Activated B cell treated with CpG ODN at 0.5 μM for 24 hours (primary cell): Measurements from ENCODE around the gene CCT6B. TPM values are rescaled to one million over a fixed set of nuclear protein-coding genes. Genes with fewer than 3 reads are reported as not detected.

ENCODE experiments used
- ATAC-seq: fragments of 200-7000 bp; cut with Tn5 transposase; one replicate; pipeline ENCODE4 v1.10.0; 2021; ENCODE audit warnings: low read depth, mild to moderate bottlenecking, moderate library complexity
- CTCF ChIA-PET: fragments of 350-600 bp; sonication (Branson Sonifier 250); formaldehyde crosslinking; loops from one replicate; lab custom pipeline; 2021; ENCODE audit warnings: antibody characterized with exemption; lab: Charles Lee
- POLR2A ChIA-PET: fragments of 350-600 bp; sonication (Branson Sonifier 250); formaldehyde crosslinking; loops from one replicate; lab custom pipeline; 2021; ENCODE audit warnings: antibody characterized with exemption; lab: Charles Lee
- DNase-seq: peaks from one replicate; pipeline ENCODE4 v3.0.0; 2022
- H3K27ac Mint-ChIP-seq: one replicate; pipeline ENCODE4 v1.8.0; 2020; ENCODE audit warnings: mixed read lengths
- H3K27me3 Mint-ChIP-seq: one replicate; pipeline ENCODE4 v1.8.0; 2021; ENCODE audit warnings: mixed read lengths
- H3K36me3 Mint-ChIP-seq: one replicate; pipeline ENCODE4 v1.8.0; 2021; ENCODE audit warnings: low read depth, mixed read lengths
- H3K4me1 Mint-ChIP-seq: one replicate; pipeline ENCODE4 v1.8.0; 2021; ENCODE audit warnings: mixed read lengths
- H3K4me3 Mint-ChIP-seq: one replicate; pipeline ENCODE4 v1.8.0; 2020; ENCODE audit warnings: mild to moderate bottlenecking, mixed read lengths
- H3K9me3 Mint-ChIP-seq: one replicate; pipeline ENCODE4 v1.8.0; 2020; ENCODE audit warnings: mixed read lengths
- intact Hi-C: fragments of 100-400 bp; cut with micrococcal nuclease; formaldehyde crosslinking; loops from one replicate; pipeline ENCODE4 v1.15.1; 2024
- total RNA-seq: library from RNA; stranded (reverse); gene quantifications from 2 replicates; pipeline ENCODE4 v1.2.3, GENCODE V29; 2022
- TF ChIP-seq, protein P1 (sequence below): fragments of 200-600 bp; IDR thresholded peaks from one replicate; pipeline ENCODE4 v1.8.0; 2022; ENCODE audit warnings: antibody characterized with exemption, mild to moderate bottlenecking

Gene CCT6B
- total RNA-seq, 1 donor from 2014 or later = 2.1 TPM

DNA sequence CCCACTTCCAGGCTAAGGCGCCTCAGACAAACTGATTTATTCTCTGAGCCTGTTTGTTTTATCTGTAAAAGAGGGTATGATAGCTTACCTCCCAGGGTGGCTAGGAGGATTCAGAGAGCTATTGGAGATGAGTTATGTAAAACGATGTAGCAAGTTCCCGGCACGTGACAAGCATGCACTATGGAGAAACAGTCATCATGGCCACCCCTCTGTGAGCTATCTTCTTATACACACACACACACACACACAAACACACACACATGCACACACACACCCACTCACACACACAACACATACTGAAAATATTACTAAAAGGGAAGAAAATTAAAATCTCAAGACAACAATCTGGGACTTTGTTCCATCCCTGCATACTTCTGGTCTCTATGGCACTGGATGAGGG, 66.3 kb downstream of the CCT6B start:
- ChIA-PET CTCF (no interaction called here), POLR2A (no interaction called here)
- Mint-ChIP-seq H3K4me1 (no peaks in the 10 kb centered on the region), H3K27ac (no peak overlapping the region), H3K9me3 (no peaks in the 10 kb centered on the region), H3K4me3 (no peak overlapping the region), H3K27me3 (peaks cover 35% of the 10 kb centered on the region), H3K36me3 (no peaks in the 10 kb centered on the region)
- ATAC-seq (no peak), DNase-seq (no peak)
- intact Hi-C loops = no loop called here
- TF ChIP-seq, protein P1, sequence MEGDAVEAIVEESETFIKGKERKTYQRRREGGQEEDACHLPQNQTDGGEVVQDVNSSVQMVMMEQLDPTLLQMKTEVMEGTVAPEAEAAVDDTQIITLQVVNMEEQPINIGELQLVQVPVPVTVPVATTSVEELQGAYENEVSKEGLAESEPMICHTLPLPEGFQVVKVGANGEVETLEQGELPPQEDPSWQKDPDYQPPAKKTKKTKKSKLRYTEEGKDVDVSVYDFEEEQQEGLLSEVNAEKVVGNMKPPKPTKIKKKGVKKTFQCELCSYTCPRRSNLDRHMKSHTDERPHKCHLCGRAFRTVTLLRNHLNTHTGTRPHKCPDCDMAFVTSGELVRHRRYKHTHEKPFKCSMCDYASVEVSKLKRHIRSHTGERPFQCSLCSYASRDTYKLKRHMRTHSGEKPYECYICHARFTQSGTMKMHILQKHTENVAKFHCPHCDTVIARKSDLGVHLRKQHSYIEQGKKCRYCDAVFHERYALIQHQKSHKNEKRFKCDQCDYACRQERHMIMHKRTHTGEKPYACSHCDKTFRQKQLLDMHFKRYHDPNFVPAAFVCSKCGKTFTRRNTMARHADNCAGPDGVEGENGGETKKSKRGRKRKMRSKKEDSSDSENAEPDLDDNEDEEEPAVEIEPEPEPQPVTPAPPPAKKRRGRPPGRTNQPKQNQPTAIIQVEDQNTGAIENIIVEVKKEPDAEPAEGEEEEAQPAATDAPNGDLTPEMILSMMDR = no peak

DNA sequence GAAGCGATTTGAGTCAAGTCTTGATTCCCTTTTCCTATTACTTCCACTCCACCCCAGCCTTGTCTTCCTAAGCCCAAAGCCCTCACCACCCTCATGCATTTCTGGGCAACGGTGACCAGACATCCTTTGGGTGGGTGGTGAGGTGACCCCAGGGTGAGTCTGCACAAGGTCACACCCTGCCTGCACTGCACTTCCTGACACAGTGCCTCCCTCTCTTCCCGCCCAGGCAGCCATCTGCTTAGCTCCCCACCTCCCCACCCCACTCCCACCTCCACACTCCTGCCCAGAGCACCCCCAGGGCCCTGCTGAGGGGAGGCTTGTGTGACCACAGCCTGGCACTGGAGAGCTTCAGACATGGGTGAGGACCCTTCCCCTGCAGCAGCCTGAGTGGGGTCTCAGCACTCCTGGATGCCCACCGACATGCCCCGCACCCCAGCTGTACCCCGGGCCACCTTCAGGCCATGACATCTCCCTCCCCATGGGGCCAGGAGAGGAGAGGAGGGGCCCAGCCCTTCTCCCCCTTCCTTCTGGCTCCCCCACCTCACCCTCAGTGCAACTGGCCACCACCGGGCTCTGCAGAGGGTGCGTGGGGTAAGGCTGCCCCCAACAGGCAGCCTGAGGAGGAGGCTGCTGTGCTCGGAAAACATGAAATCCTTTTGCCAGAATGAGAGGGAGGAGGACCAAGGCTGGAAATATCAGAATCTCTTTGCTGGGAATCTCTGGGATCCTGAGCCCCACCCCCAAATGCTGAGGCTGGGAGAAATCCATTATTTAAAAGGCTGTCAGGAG, 68.6 kb downstream of the CCT6B start:
- Mint-ChIP-seq H3K27ac (no peak overlapping the region), H3K36me3 (no peaks in the 10 kb centered on the region), H3K4me3 (no peak overlapping the region), H3K4me1 (no peaks in the 10 kb centered on the region), H3K9me3 (no peaks in the 10 kb centered on the region), H3K27me3 (peaks cover 36% of the 10 kb centered on the region)
- ChIA-PET POLR2A (no interaction called here), CTCF (no interaction called here)
- no peak for DNase-seq
- ATAC-seq = no peak
- intact Hi-C loops = no loop called here
- TF ChIP-seq, protein P1 = no peak

DNA sequence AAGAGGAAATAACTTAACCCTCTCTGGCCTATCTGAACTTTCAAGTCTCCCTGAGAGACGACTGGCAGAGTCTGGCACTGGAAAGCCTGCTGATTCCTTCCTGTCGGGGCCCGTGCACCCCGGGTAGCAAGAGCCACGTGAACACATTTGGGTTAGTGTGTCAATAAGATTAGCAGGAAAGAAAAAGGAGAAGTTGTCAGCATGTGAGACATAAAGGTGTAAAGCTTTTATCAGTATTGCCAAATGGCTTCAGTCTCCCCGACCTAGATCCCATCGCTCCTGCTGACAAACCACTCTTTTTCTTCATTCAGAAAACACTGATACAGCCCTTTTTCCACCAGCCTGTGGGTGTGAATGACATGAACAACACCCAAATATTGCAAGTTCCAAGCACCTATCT, 74.4 kb downstream of the CCT6B start:
- H3K9me3 Mint-ChIP-seq = no peaks in the 10 kb centered on the region
- intact Hi-C loops = no loop called here
- no peak for ATAC-seq
- ChIA-PET CTCF (no interaction called here), POLR2A (no interaction called here)
- H3K27me3 Mint-ChIP-seq = peaks cover 50% of the 10 kb centered on the region
- H3K27ac Mint-ChIP-seq = no peak overlapping the region
- H3K4me1 Mint-ChIP-seq = peaks cover 6% of the 10 kb centered on the region
- TF ChIP-seq, protein P1 = no peak
- no peak overlapping the region for H3K4me3 Mint-ChIP-seq
- DNase-seq = no peak
- H3K36me3 Mint-ChIP-seq = no peaks in the 10 kb centered on the region

DNA sequence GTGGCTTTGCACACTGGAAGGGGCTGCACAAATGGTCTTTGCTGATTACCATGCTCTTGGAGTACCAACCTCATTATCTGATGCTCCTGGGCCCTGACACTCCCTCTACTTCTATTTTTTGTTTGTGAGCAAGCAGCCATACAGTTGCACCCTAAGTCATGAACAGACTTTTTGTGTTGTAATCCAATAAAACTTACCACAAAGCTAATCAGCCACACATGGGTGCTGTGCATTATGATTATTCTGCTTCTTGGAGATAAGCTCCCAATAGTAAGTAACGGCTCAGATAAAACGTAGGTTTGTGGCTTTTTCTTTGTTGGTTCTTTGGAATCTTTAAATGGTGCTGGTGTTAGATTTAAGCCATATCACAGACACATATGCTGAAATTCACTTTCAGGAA, 76.2 kb downstream of the CCT6B start:
- peaks cover 10% of the 10 kb centered on the region for H3K9me3 Mint-ChIP-seq
- intact Hi-C loops = no loop called here
- CTCF ChIA-PET = no interaction called here
- H3K36me3 Mint-ChIP-seq = no peaks in the 10 kb centered on the region
- DNase-seq (no peak), ATAC-seq (no peak)
- H3K27ac Mint-ChIP-seq = no peak overlapping the region
- POLR2A ChIA-PET = no interaction called here
- TF ChIP-seq, protein P1 = no peak
- H3K4me3 Mint-ChIP-seq = no peak overlapping the region
- H3K4me1 Mint-ChIP-seq = peaks cover 6% of the 10 kb centered on the region
- H3K27me3 Mint-ChIP-seq = peaks cover 55% of the 10 kb centered on the region

GRCh38 chr17:34884597-34884996, 76.7 kb downstream of the CCT6B start:
- CTCF ChIA-PET = no interaction called here
- ATAC-seq (no peak), DNase-seq (no peak)
- Mint-ChIP-seq H3K36me3 (no peaks in the 10 kb centered on the region), H3K27me3 (peaks cover 55% of the 10 kb centered on the region), H3K4me1 (peaks cover 6% of the 10 kb centered on the region), H3K4me3 (no peak overlapping the region), H3K9me3 (peaks cover 15% of the 10 kb centered on the region), H3K27ac (no peak overlapping the region)
- POLR2A ChIA-PET = no interaction called here
- TF ChIP-seq, protein P1 = no peak
- intact Hi-C loops = no loop called here
